GM23248 (cell line): ENCODE results near the gene HSD11B1L. TPM values are rescaled to one million over a fixed set of nuclear protein-coding genes. Genes with fewer than 3 reads are reported as not detected.

ENCODE experiments used
- DNase-seq: peaks from one replicate; pipeline ENCODE4 v3.0.0-alpha.2; 2015
- H2AFZ ChIP-seq: fragments of 200-600 bp; sonication (generic); 2 replicates; pipeline ENCODE4 v1.6.1; 2016; ENCODE audit warnings: antibody characterized with exemption
- H3F3A ChIP-seq: fragments of 200-600 bp; sonication (generic); 2 replicates; pipeline ENCODE4 v1.6.1; 2016; ENCODE audit warnings: mild to moderate bottlenecking, antibody characterized with exemption, mixed run types; ENCODE audit not compliant: insufficient read depth
- H3K27ac ChIP-seq: fragments of 200-600 bp; sonication (generic); 2 replicates; pipeline ENCODE4 v1.5.1; 2016; ENCODE audit warnings: mild to moderate bottlenecking
- H3K27me3 ChIP-seq: fragments of 200-600 bp; sonication (generic); replicated peaks from 2 replicates; pipeline ENCODE4 v1.6.1; 2016; ENCODE audit warnings: mild to moderate bottlenecking; ENCODE audit not compliant: insufficient read depth
- H3K36me3 ChIP-seq: fragments of 200-600 bp; sonication (generic); 2 replicates; pipeline ENCODE4 v1.6.1; 2016; ENCODE audit warnings: low read depth, mild to moderate bottlenecking
- H3K4me1 ChIP-seq: fragments of 200-600 bp; sonication (generic); 2 replicates; pipeline ENCODE4 v1.6.1; 2016; ENCODE audit warnings: mild to moderate bottlenecking; ENCODE audit not compliant: insufficient read depth
- H3K4me2 ChIP-seq: fragments of 200-600 bp; sonication (generic); one replicate; pipeline ENCODE4 v1.6.1; 2016; ENCODE audit warnings: mild to moderate bottlenecking; ENCODE audit not compliant: unreplicated experiment
- H3K4me3 ChIP-seq: fragments of 200-600 bp; sonication (generic); 2 replicates; pipeline ENCODE4 v1.5.1; 2016; ENCODE audit warnings: mild to moderate bottlenecking
- H3K79me2 ChIP-seq: fragments of 200-600 bp; sonication (generic); 2 replicates; pipeline ENCODE4 v1.6.1; 2016; ENCODE audit warnings: mild to moderate bottlenecking; ENCODE audit not compliant: insufficient read depth
- H3K9ac ChIP-seq: fragments of 200-600 bp; sonication (generic); 2 replicates; pipeline ENCODE4 v1.6.1; 2016; ENCODE audit warnings: mild to moderate bottlenecking
- H3K9me2 ChIP-seq: fragments of 200-600 bp; sonication (generic); 2 replicates; pipeline ENCODE4 v1.6.1; 2016; ENCODE audit warnings: mixed run types, mild to moderate bottlenecking, moderate library complexity; ENCODE audit not compliant: insufficient read depth
- H3K9me3 ChIP-seq: fragments of 200-600 bp; sonication (generic); one replicate; pipeline ENCODE4 v1.6.1; 2017; ENCODE audit warnings: low read depth
- H4K20me1 ChIP-seq: fragments of 200-600 bp; sonication (generic); 2 replicates; pipeline ENCODE4 v1.6.0; 2016; ENCODE audit not compliant: insufficient read depth
- EZH2 ChIP-seq: fragments of 200-600 bp; sonication (generic); IDR thresholded peaks from 2 replicates; pipeline ENCODE4 v1.6.1; 2018; ENCODE audit warnings: antibody characterized with exemption, mild to moderate bottlenecking; ENCODE audit not compliant: insufficient read depth, poor library complexity, severe bottlenecking
- EZH2phosphoT487 ChIP-seq: fragments of 200-600 bp; sonication (generic); IDR thresholded peaks from 2 replicates; pipeline ENCODE4 v1.6.1; 2018; ENCODE audit warnings: antibody characterized with exemption, moderate library complexity, mild to moderate bottlenecking, low read depth; ENCODE audit not compliant: insufficient read depth
- WGBS, 2 experiments: methylation state at CpG; one replicate each; pipeline ENCODE4 v1.1.6; 2015 to 2017; ENCODE audit warnings: low lambda C conversion rate in 2 of 2, low coverage in 1 of 2; ENCODE audit errors: missing lambda C conversion rate in 2 of 2; 5-methylcytosine and 5-hydroxymethylcytosine counted together
- in situ Hi-C: fragments of 300-500 bp; cut with MboI; formaldehyde crosslinking; loops from 2 replicates; pipeline ENCODE4 v1.15.0; 2020
- polyA plus RNA-seq: library from polyadenylated mRNA; unstranded; fragments of >200 nt; fragmentation: Nextera tagmentation; extraction: Ambion mirVana; gene quantifications from 2 replicates; pipeline ENCODE4 v1.2.1, GENCODE V29; 2016
- total RNA-seq: library from RNA; depleted of rRNA; stranded (reverse); fragments of >200 nt; shearing (Covaris generic); gene quantifications from 2 replicates; pipeline ENCODE4 v1.2.3, GENCODE V29; 2014

The HSD11B1L gene
- total and polyA plus RNA-seq, 2 experiments from 2014 or later, result 10.9 to 30.7 TPM

DNA sequence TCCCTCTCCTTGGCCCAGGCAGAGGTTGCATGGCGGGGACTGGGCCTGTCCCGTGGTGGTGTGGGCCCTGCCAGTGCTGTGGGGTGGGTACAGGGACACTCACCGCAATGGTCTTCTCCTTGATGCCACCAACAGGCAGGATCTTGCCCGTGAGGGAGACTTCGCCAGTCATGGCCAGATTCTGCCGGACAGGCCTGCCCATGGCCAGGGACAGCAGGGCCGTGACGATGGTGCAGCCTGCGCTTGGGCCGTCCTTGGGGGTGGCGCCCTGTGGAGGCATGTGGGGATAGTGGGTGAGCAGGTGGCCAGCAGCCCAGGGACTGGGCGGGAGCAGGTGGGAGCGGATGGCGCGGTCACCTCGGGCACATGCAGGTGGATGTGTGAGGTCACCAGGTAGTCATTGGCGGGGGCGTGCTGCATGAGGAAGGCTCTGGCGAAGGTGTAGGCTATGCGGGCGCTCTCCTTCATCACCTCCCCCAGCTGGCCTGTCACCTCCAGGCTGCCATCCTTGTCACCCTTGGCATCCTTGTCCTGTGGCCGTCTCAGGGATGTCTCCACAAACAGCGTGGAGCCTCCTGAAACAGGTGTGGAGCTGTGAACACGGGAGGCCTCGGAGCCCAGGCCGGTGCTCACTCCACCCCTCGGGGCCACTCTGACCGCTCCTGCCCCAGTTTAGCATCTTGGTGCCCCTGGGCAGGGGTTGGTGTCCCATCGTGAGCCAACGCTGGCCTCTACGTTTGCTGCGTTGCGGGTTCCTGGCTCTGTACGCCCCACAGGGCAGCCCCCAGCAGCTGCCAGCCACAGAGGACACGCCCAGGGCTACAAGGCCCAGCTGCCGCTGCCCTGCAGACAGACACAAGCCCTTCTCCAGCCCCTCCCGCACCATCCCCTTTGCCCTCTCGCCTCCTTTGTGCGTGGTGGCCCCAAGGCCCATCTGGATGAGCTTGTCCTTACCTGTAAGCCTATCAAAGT, 12.7 kb downstream of the HSD11B1L start:
- Histone ChIP-seq H3K4me2 (no peak overlapping the region), H3K36me3 (peaks cover 19% of the 10 kb centered on the region; the same call in 1 of the 2 replicates), H3K9me3 (no peaks in the 10 kb centered on the region), H3K4me1 (no peaks in the 10 kb centered on the region), H3F3A (peaks cover 16% of the 10 kb centered on the region; the same call in 1 of the 2 replicates), H4K20me1 (peaks cover 9% of the 10 kb centered on the region; the same call in 1 of the 2 replicates), H3K27me3 (no peaks in the 10 kb centered on the region), H3K9me2 (no peaks in the 10 kb centered on the region), H3K4me3 (no peak overlapping the region), H3K9ac (no peak overlapping the region), H3K79me2 (peaks cover 66% of the 10 kb centered on the region), H2AFZ (no peak overlapping the region), H3K27ac (peak overlapping the region; percentile 77)
- no peak for TF ChIP-seq EZH2phosphoT487
- no peak for TF ChIP-seq EZH2
- no peak for DNase-seq
- in situ Hi-C loops, result no loop called here
- 88 to 89% methylated on average over 36 to 39 of the region's 39 CpGs for WGBS, 2 experiments

DNA sequence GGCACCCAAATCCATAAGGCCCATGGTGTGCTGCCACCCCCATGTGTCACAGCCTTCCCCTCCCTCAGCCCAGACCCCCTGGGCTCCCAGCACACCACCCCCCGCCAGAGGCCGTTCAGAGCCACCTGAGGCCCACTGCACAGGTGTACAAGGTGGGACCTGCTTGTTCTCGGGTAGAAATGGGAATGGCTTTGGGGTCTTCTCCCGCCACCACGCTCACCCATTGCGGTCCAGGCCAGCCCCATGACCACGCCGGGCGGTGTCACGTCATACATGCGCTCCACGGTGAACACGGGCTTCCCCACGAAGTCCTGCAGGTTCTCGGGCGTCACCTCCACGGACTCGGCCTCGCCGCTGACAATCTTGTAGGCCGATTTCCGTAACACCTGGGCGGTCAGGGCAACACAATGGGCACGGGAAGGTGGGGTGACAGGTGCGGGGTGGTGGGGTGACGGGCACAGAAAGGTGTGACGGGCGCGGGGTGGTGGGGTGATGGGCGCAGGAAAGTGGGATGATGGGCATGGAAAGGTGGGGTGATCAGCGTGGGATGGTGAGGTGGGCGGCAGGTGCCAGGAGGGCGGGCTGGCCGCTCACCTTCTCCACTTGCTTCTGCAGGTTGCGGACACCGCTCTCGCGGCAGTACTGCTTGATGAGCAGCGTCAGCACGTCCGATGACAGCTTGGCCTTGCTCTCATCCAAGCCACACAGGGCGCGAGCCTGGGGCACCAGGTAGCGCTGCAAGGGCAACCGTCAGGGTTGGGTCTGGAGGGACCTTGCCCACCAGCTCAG, 13.5 kb downstream of the HSD11B1L start:
- 90 to 96% methylated on average over 30 to 45 of the region's 45 CpGs for WGBS, 2 experiments
- no peak for DNase-seq
- Histone ChIP-seq H3K9me2 (no peaks in the 10 kb centered on the region), H2AFZ (no peak overlapping the region), H3K36me3 (peaks cover 27% of the 10 kb centered on the region; the same call in 1 of the 2 replicates), H3K4me3 (no peak overlapping the region), H3K9ac (no peak overlapping the region), H3K4me2 (no peak overlapping the region), H4K20me1 (peaks cover 9% of the 10 kb centered on the region; the same call in 1 of the 2 replicates), H3K27ac (no peak overlapping the region), H3K4me1 (no peaks in the 10 kb centered on the region), H3K79me2 (peaks cover 66% of the 10 kb centered on the region), H3K9me3 (no peaks in the 10 kb centered on the region), H3F3A (peaks cover 16% of the 10 kb centered on the region; the same call in 1 of the 2 replicates), H3K27me3 (no peaks in the 10 kb centered on the region)
- in situ Hi-C loops, result no loop called here
- TF ChIP-seq EZH2 (no peak), EZH2phosphoT487 (no peak)

DNA sequence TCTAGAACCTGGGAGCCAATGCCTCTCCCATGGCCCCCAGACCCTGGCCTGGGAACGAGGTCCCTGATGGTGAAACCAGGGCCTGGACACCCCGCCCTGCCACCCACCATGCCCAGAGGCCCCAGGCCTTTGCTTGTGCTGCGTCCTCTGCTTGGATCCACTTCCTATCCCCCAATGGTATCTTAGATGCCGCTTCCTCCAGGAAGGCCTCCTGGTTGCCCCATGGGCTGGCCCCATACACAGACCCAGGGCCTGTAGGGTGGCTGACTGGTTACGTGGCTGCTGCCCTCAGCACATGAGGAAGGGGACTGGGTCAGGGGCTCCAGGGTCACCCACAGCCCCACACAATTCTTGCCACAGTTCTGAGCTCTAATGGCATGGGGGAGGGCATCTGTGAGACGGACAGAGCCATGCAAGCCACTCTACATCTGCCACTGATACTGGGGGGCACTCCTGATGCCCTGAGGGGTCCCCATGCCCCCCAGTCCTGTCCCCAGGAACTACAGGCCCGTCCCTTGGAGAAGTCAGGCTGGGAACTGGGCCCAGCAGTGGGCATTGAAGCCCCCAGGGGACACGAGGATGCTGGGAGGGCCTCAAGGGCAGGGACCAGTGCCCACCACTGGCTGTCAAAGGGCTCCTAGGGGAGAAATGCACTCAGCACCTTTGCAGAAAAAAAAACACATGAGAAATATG, 14.3 kb downstream of the HSD11B1L start:
- H3K36me3 ChIP-seq, result peaks cover 29% of the 10 kb centered on the region; the same call in 1 of the 2 replicates
- H3K9me2 ChIP-seq, result no peaks in the 10 kb centered on the region
- no peak overlapping the region for H3K9ac ChIP-seq
- H3K27me3 ChIP-seq, result no peaks in the 10 kb centered on the region
- H3K27ac ChIP-seq, result no peak overlapping the region
- WGBS, 2 experiments, result 88 to 90% methylated on average over 8 of the region's 8 CpGs
- no peaks in the 10 kb centered on the region for H3K4me1 ChIP-seq
- peaks cover 19% of the 10 kb centered on the region for H3F3A ChIP-seq
- peaks cover 66% of the 10 kb centered on the region for H3K79me2 ChIP-seq
- TF ChIP-seq EZH2phosphoT487 (no peak), EZH2 (no peak)
- no peak overlapping the region for H2AFZ ChIP-seq
- H3K4me2 ChIP-seq, result no peak overlapping the region
- peaks cover 9% of the 10 kb centered on the region; the same call in 1 of the 2 replicates for H4K20me1 ChIP-seq
- in situ Hi-C loops, result no loop called here
- H3K9me3 ChIP-seq, result no peaks in the 10 kb centered on the region
- no peak overlapping the region for H3K4me3 ChIP-seq
- DNase-seq, result no peak
